Neural cell (in vitro differentiated cells): ENCODE data around the gene ASB1. TPM values are rescaled to one million over a fixed set of nuclear protein-coding genes. Genes with fewer than 3 reads are reported as not detected.

Experiments
- H2AFZ ChIP-seq: fragments of 200-600, 300-800 bp; sonication (generic), shearing (Covaris generic); 2 replicates; pipeline ENCODE4 v1.6.0; 2014; ENCODE audit warnings: low read depth, mild to moderate bottlenecking, antibody characterized with exemption, low read length, moderate library complexity
- H3F3A ChIP-seq: fragments of 200-600 bp; shearing (Covaris generic); 2 replicates; pipeline ENCODE4 v1.6.1; 2016; ENCODE audit warnings: mild to moderate bottlenecking, moderate library complexity, mixed read lengths, antibody characterized with exemption, low read length; ENCODE audit not compliant: insufficient read depth, poor library complexity, severe bottlenecking
- H3K27ac ChIP-seq: fragments of 200-600, 300-800 bp; sonication (generic), shearing (Covaris generic); 2 replicates; pipeline ENCODE4 v1.5.1; 2014; ENCODE audit warnings: mild to moderate bottlenecking, low read length, moderate library complexity
- H3K27me3 ChIP-seq: fragments of 300-800, 200-600 bp; sonication (generic), shearing (Covaris generic); 2 replicates; pipeline ENCODE4 v1.6.0; 2014; ENCODE audit warnings: mild to moderate bottlenecking, low read depth, low read length, moderate library complexity; ENCODE audit not compliant: insufficient read depth
- H3K36me3 ChIP-seq: fragments of 300-800, 200-600 bp; sonication (generic), shearing (Covaris generic); 2 replicates; pipeline ENCODE4 v1.5.1; 2014; ENCODE audit warnings: mild to moderate bottlenecking, antibody characterized with exemption, low read length, moderate library complexity; ENCODE audit not compliant: insufficient read depth
- H3K4me2 ChIP-seq: fragments of 300-800, 200-600 bp; sonication (generic), shearing (Covaris generic); 2 replicates; pipeline ENCODE4 v1.6.0; 2014; ENCODE audit warnings: mild to moderate bottlenecking, low read length
- H3K4me3 ChIP-seq: fragments of 300-800, 200-600 bp; sonication (generic), shearing (Covaris generic); 2 replicates; pipeline ENCODE4 v1.5.1; 2014; ENCODE audit warnings: mild to moderate bottlenecking, low read length, moderate library complexity
- H3K79me2 ChIP-seq: fragments of 200-600 bp; shearing (Covaris generic); replicated peaks from 2 replicates; pipeline ENCODE4 v1.6.0; 2014; ENCODE audit warnings: mild to moderate bottlenecking, low read length, moderate library complexity; ENCODE audit not compliant: insufficient read depth
- H3K9ac ChIP-seq: fragments of 300-800, 200-600 bp; sonication (generic), shearing (Covaris generic); 2 replicates; pipeline ENCODE4 v1.6.1; 2016; ENCODE audit warnings: mild to moderate bottlenecking, low read length, mixed read lengths
- H3K9me2 ChIP-seq: fragments of 200-600 bp; shearing (Covaris generic); 2 replicates; pipeline ENCODE4 v1.6.1; 2016; ENCODE audit warnings: mild to moderate bottlenecking, low read length, mixed read lengths; ENCODE audit not compliant: insufficient read depth
- H3K9me3 ChIP-seq: fragments of 200-600, 300-800 bp; sonication (generic), shearing (Covaris generic); 2 replicates; pipeline ENCODE4 v1.6.1; 2016; ENCODE audit warnings: mild to moderate bottlenecking, mixed run types, low read length, moderate library complexity, mixed read lengths
- H4K20me1 ChIP-seq: fragments of 200-600 bp; shearing (Covaris generic); 2 replicates; pipeline ENCODE4 v1.6.1; 2016; ENCODE audit warnings: mild to moderate bottlenecking, mixed run types; ENCODE audit not compliant: insufficient read depth
- CTCF ChIP-seq: fragments of 450-650 bp; IDR thresholded peaks from 2 replicates; pipeline ENCODE4 v1.5.1; 2014; ENCODE audit warnings: antibody characterized with exemption, mild to moderate bottlenecking, moderate library complexity; ENCODE audit not compliant: poor library complexity, severe bottlenecking
- EP300 ChIP-seq: fragments of 450-650 bp; conservative IDR thresholded peaks from 2 replicates; pipeline ENCODE4 v1.6.1; 2014; ENCODE audit warnings: antibody characterized with exemption, mild to moderate bottlenecking, moderate library complexity; ENCODE audit not compliant: poor library complexity, severe bottlenecking
- EZH2 ChIP-seq: fragments of 200-600, 300-800 bp; shearing (Covaris generic), sonication (generic); IDR thresholded peaks from 2 replicates; pipeline ENCODE4 v1.6.1; 2014; ENCODE audit warnings: antibody characterized with exemption, low read length, borderline replicate concordance, mild to moderate bottlenecking; ENCODE audit not compliant: insufficient read depth, poor library complexity, severe bottlenecking
- MXI1 ChIP-seq: fragments of 450-650 bp; conservative IDR thresholded peaks from 2 replicates; pipeline ENCODE4 v1.6.1; 2014; ENCODE audit warnings: antibody characterized with exemption, mild to moderate bottlenecking; ENCODE audit not compliant: poor library complexity, severe bottlenecking
- POLR2AphosphoS5 ChIP-seq: IDR thresholded peaks from 2 replicates; pipeline ENCODE4 v1.6.1; 2012
- RAD21 ChIP-seq: fragments of 450-650 bp; conservative IDR thresholded peaks from 2 replicates; pipeline ENCODE4 v1.6.1; 2014; ENCODE audit warnings: antibody characterized with exemption, mild to moderate bottlenecking, moderate library complexity
- REST ChIP-seq: IDR thresholded peaks from 2 replicates; pipeline ENCODE4 v1.6.1; 2012; ENCODE audit warnings: borderline replicate concordance
- SMC3 ChIP-seq: fragments of 450-650 bp; conservative IDR thresholded peaks from 2 replicates; pipeline ENCODE4 v1.6.1; 2014; ENCODE audit warnings: antibody characterized with exemption, mild to moderate bottlenecking, moderate library complexity; ENCODE audit not compliant: poor library complexity
- TAF1 ChIP-seq: IDR thresholded peaks from 2 replicates; pipeline ENCODE4 v1.6.1; 2012; ENCODE audit warnings: low read depth
- polyA plus RNA-seq: library from polyadenylated mRNA; depleted of rRNA; stranded (reverse); fragments of >200 nt; gene quantifications from 2 replicates; pipeline ENCODE4 v1.2.3, GENCODE V29; 2014

ASB1 gene
- polyA plus RNA-seq, 1 donor from 2014 or later: 13.7 TPM

GRCh38 chr2:238382381-238382781 lies 44.3 kb upstream of the ASB1 start:
- no peaks in the 10 kb centered on the region for H3K36me3 ChIP-seq

GRCh38 chr2:238383135-238383534 lies 43.6 kb upstream of the ASB1 start:
- TF ChIP-seq TAF1: no peak
- no peak for TF ChIP-seq POLR2AphosphoS5
- no peak for TF ChIP-seq CTCF
- TF ChIP-seq MXI1: no peak
- no peak for TF ChIP-seq EZH2
- TF ChIP-seq EP300: no peak
- no peak for TF ChIP-seq REST
- H3K27me3 ChIP-seq: no peaks in the 10 kb centered on the region
- H2AFZ ChIP-seq: no peak overlapping the region
- no peaks in the 10 kb centered on the region for H3K9me3 ChIP-seq
- H3K27ac ChIP-seq: no peak overlapping the region
- no peaks in the 10 kb centered on the region for H4K20me1 ChIP-seq
- H3F3A ChIP-seq: no peaks in the 10 kb centered on the region
- H3K36me3 ChIP-seq: no peaks in the 10 kb centered on the region
- H3K9me2 ChIP-seq: no peaks in the 10 kb centered on the region
- H3K79me2 ChIP-seq: no peaks in the 10 kb centered on the region
- H3K4me3 ChIP-seq: no peak overlapping the region
- no peak overlapping the region for H3K4me2 ChIP-seq
- H3K9ac ChIP-seq: no peak overlapping the region

More at GRCh38 chr2:238382381-238382781, 44.3 kb upstream of the ASB1 start:
- Histone ChIP-seq H4K20me1 (no peaks in the 10 kb centered on the region), H2AFZ (no peak overlapping the region), H3K79me2 (no peaks in the 10 kb centered on the region), H3F3A (no peaks in the 10 kb centered on the region), H3K27me3 (no peaks in the 10 kb centered on the region), H3K9me3 (no peaks in the 10 kb centered on the region), H3K27ac (no peak overlapping the region), H3K4me3 (no peak overlapping the region), H3K9me2 (no peaks in the 10 kb centered on the region), H3K9ac (no peak overlapping the region), H3K4me2 (no peak overlapping the region)
- TF ChIP-seq RAD21 (no peak), EZH2 (no peak), REST (no peak), MXI1 (no peak), EP300 (no peak), CTCF (no peak), SMC3 (no peak), POLR2AphosphoS5 (no peak), TAF1 (no peak)
